SK-N-SH (cell line): ENCODE data around the gene PTGIS. TPM values are rescaled to one million over a fixed set of nuclear protein-coding genes. Genes with fewer than 3 reads are reported as not detected.

Source experiments
- CTCF ChIA-PET: fragments of 300-600, 350-600 bp; formaldehyde crosslinking; extraction: SDS; loops from one replicate; lab custom pipeline; 2021; lab: Yijun Ruan, JAX
- POLR2A ChIA-PET: fragments of 350-600 bp; sonication (Branson Sonifier 250); formaldehyde crosslinking; extraction: SDS; loops from one replicate; lab custom pipeline; 2020; ENCODE audit warnings: antibody characterized with exemption, inconsistent platforms; lab: Yijun Ruan, JAX
- DNase-seq: peaks from one replicate; pipeline ENCODE4 v3.0.0; 2012
- H2AFZ ChIP-seq: fragments of 200-600 bp; sonication (generic); 2 replicates; pipeline ENCODE4 v1.8.1; 2016; ENCODE audit warnings: antibody characterized with exemption, mild to moderate bottlenecking, low read depth
- H3F3A ChIP-seq: fragments of 200-600 bp; sonication (generic); replicated peaks from 2 replicates; pipeline ENCODE3; 2016; ENCODE audit warnings: antibody characterized with exemption, mild to moderate bottlenecking; ENCODE audit not compliant: insufficient read depth
- H3K27ac ChIP-seq, 2 experiments: fragments of 200-500 bp in 1 of 2; fragments of 200-600 bp in 1 of 2; sonication (Bioruptor generic) in 1 of 2; sonication (generic), shearing (Covaris generic) in 1 of 2; 2 replicates each; pipeline versions ENCODE4 v1.5.1 to v1.6.1; 2014 to 2016; ENCODE audit warnings: low read depth in 2 of 2, inconsistent platforms in 1 of 2, low read length in 1 of 2, mild to moderate bottlenecking in 1 of 2, mixed read lengths in 1 of 2
- H3K27me3 ChIP-seq: fragments of 200-600 bp; sonication (generic), shearing (Covaris generic); 2 replicates; pipeline ENCODE4 v1.6.1; 2016; ENCODE audit warnings: mixed run types; ENCODE audit not compliant: insufficient read depth
- H3K36me3 ChIP-seq, 2 experiments: fragments of 200-500 bp in 1 of 2; fragments of 200-600 bp in 1 of 2; sonication (Bioruptor generic) in 1 of 2; sonication (generic) in 1 of 2; replicated peaks in 1 of 2; 2 replicates each; pipeline versions ENCODE3 to v1.5.1; 2014 to 2016; ENCODE audit warnings: low read length in 1 of 2, mild to moderate bottlenecking in 1 of 2; ENCODE audit not compliant: insufficient read depth in 2 of 2, control insufficient read depth in 1 of 2
- H3K4me1 ChIP-seq, 2 experiments: fragments of 200-500 bp in 1 of 2; fragments of 200-600 bp in 1 of 2; sonication (Bioruptor generic) in 1 of 2; sonication (generic), shearing (Covaris generic) in 1 of 2; 2 replicates each; pipeline versions ENCODE4 v1.5.1 to v1.6.1; 2014 to 2016; ENCODE audit warnings: low read depth in 1 of 2, low read length in 1 of 2, mixed run types in 1 of 2; ENCODE audit not compliant: insufficient read depth in 2 of 2, control insufficient read depth in 1 of 2
- H3K4me2 ChIP-seq: fragments of 200-600 bp; sonication (generic), shearing (Covaris generic); 2 replicates; pipeline ENCODE4 v1.6.1; 2017; ENCODE audit warnings: mixed run types
- H3K4me3 ChIP-seq, 2 experiments: fragments of 200-500 bp in 1 of 2; fragments of 200-600 bp in 1 of 2; sonication (Bioruptor generic) in 1 of 2; sonication (generic), shearing (Covaris generic) in 1 of 2; 2 replicates each; pipeline versions ENCODE4 v1.5.1 to v1.8.1; 2014 to 2016; ENCODE audit warnings: low read depth in 2 of 2, inconsistent platforms in 1 of 2, low read length in 1 of 2, mild to moderate bottlenecking in 1 of 2, mixed read lengths in 1 of 2, moderate library complexity in 1 of 2
- H3K79me2 ChIP-seq: fragments of 200-600 bp; sonication (generic); 2 replicates; pipeline ENCODE4 v1.8.1; 2017; ENCODE audit warnings: mild to moderate bottlenecking; ENCODE audit not compliant: insufficient read depth
- H3K9ac ChIP-seq: fragments of 200-600 bp; sonication (generic); 2 replicates; pipeline ENCODE4 v1.6.1; 2017; ENCODE audit warnings: mixed run types
- H3K9me2 ChIP-seq: fragments of 200-600 bp; sonication (generic); 2 replicates; pipeline ENCODE4 v1.6.1; 2017; ENCODE audit warnings: mixed run types
- H3K9me3 ChIP-seq: fragments of 200-600 bp; sonication (generic); 2 replicates; pipeline ENCODE4 v1.6.1; 2017; ENCODE audit warnings: mixed run types, mild to moderate bottlenecking, moderate library complexity
- H4K20me1 ChIP-seq: fragments of 200-600 bp; sonication (generic); 2 replicates; pipeline ENCODE4 v1.6.1; 2017; ENCODE audit warnings: mild to moderate bottlenecking, mixed run types; ENCODE audit not compliant: insufficient read depth
- CHD2 ChIP-seq: fragments of 150-350 bp; IDR thresholded peaks from 2 replicates; pipeline ENCODE4 v1.6.1; 2018; ENCODE audit warnings: low read length; ENCODE audit not compliant: partially characterized antibody
- EP300 ChIP-seq, 2 experiments: IDR thresholded peaks; 2 replicates each; pipeline versions ENCODE4 v1.4.0 to v1.6.1; 2012; ENCODE audit warnings: borderline replicate concordance in 1 of 2, low read depth in 1 of 2, low read length in 1 of 2
- EZH2phosphoT487 ChIP-seq: fragments of 200-600 bp; sonication (generic); IDR thresholded peaks from 2 replicates; pipeline ENCODE4 v1.6.1; 2017; ENCODE audit warnings: low read depth, mixed run types, mild to moderate bottlenecking, antibody characterized with exemption, moderate library complexity, borderline replicate concordance
- FOXM1 ChIP-seq: IDR thresholded peaks from 2 replicates; pipeline ENCODE4 v1.4.0; 2012; ENCODE audit warnings: low read depth, mild to moderate bottlenecking
- GATA2 ChIP-seq: sonication (generic); formaldehyde crosslinking; IDR thresholded peaks from 2 replicates; pipeline ENCODE4 v1.5.0; 2020; ENCODE audit warnings: mild to moderate bottlenecking, missing genetic modification reagents
- JUND ChIP-seq: IDR thresholded peaks from 2 replicates; pipeline ENCODE4 v1.4.0; 2012
- MEF2A ChIP-seq: IDR thresholded peaks from 2 replicates; pipeline ENCODE4 v1.4.0; 2012; ENCODE audit warnings: low read depth, borderline replicate concordance
- NFIC ChIP-seq: IDR thresholded peaks from 2 replicates; pipeline ENCODE4 v1.4.0; 2012; ENCODE audit warnings: borderline replicate concordance
- NRF1 ChIP-seq: IDR thresholded peaks from 2 replicates; pipeline ENCODE4 v1.6.1; 2012; ENCODE audit warnings: low read depth, mild to moderate bottlenecking, low read length
- PBX3 ChIP-seq: IDR thresholded peaks from 2 replicates; pipeline ENCODE4; 2012
- RAD21 ChIP-seq: IDR thresholded peaks from 2 replicates; pipeline ENCODE4 v1.6.1; 2012; ENCODE audit warnings: mild to moderate bottlenecking, low read length
- RCOR1 ChIP-seq: fragments of 150-350 bp; IDR thresholded peaks from 2 replicates; pipeline ENCODE4 v1.6.1; 2017; ENCODE audit warnings: antibody characterized with exemption, low read length
- RXRA ChIP-seq: IDR thresholded peaks from 2 replicates; pipeline ENCODE4 v1.4.0; 2012; ENCODE audit warnings: low read depth, mild to moderate bottlenecking, borderline replicate concordance
- SIN3A ChIP-seq: IDR thresholded peaks from 2 replicates; pipeline ENCODE4 v1.6.1; 2012; ENCODE audit warnings: low read depth, mild to moderate bottlenecking, low read length, moderate library complexity, borderline replicate concordance
- TAF1 ChIP-seq: IDR thresholded peaks from 2 replicates; pipeline ENCODE4 v1.6.1; 2012; ENCODE audit warnings: low read depth, mild to moderate bottlenecking, low read length, moderate library complexity, borderline replicate concordance
- TCF12 ChIP-seq: IDR thresholded peaks from 2 replicates; pipeline ENCODE4 v1.4.0; 2012
- TEAD4 ChIP-seq: IDR thresholded peaks from 2 replicates; pipeline ENCODE4 v1.4.0; 2012; ENCODE audit warnings: mild to moderate bottlenecking, borderline replicate concordance; ENCODE audit not compliant: insufficient read depth
- USF1 ChIP-seq: IDR thresholded peaks from 2 replicates; pipeline ENCODE4 v1.4.0; 2012; ENCODE audit warnings: low read depth, borderline replicate concordance
- USF2 ChIP-seq: fragments of 150-350 bp; IDR thresholded peaks from 2 replicates; pipeline ENCODE4 v1.6.1; 2017; ENCODE audit warnings: antibody characterized with exemption, low read length, low read depth, borderline replicate concordance
- YY1 ChIP-seq: IDR thresholded peaks from 2 replicates; pipeline ENCODE4 v1.4.0; 2012; ENCODE audit warnings: low read depth, mild to moderate bottlenecking
- ZBTB33 ChIP-seq: IDR thresholded peaks from 2 replicates; pipeline ENCODE4 v1.4.0; 2012; ENCODE audit warnings: low read depth, borderline replicate concordance
- WGBS: methylation state at CpG from one replicate; pipeline ENCODE4 v1.1.6; 2017; ENCODE audit warnings: low lambda C conversion rate; 5-methylcytosine and 5-hydroxymethylcytosine counted together
- polyA plus RNA-seq, 3 experiments: library from polyadenylated mRNA; depleted of rRNA; stranded (reverse); fragments of >200 nt; gene quantifications; 2 replicates each; pipeline ENCODE4 v1.2.3, GENCODE V29; 2012

Gene PTGIS
- polyA plus RNA-seq, 1 of the 3 experiments (the other 2 are of a cell fraction): 1.0 TPM

- no peaks in the 10 kb centered on the region for H3K79me2 ChIP-seq
- H3K9me2 ChIP-seq: no peaks in the 10 kb centered on the region
- 83% methylated on average over 14 of the region's 15 CpGs for WGBS
- no peak overlapping the region for H3K4me2 ChIP-seq
- H3K4me1 ChIP-seq: no peaks in the 10 kb centered on the region
- no peak overlapping the region for H3K4me3 ChIP-seq
- DNase-seq: no peak
- no peak overlapping the region for H3K27ac ChIP-seq
- ChIA-PET POLR2A (no interaction called here), CTCF (interaction anchor here (0.5 to 20.0 kb wide), 59 partner anchors 10 to 548 kb away, joined by 3 to 556 read pairs (median 4); partner anchors contain the start of gene SPATA2)
- no peaks in the 10 kb centered on the region for H4K20me1 ChIP-seq
- no peak overlapping the region for H3K9ac ChIP-seq
- no peaks in the 10 kb centered on the region for H3F3A ChIP-seq
- TF ChIP-seq JUND (no peak), USF2 (no peak), SIN3A (no peak), RXRA (no peak)
- no peaks in the 10 kb centered on the region for H3K36me3 ChIP-seq
- H2AFZ ChIP-seq: no peak overlapping the region
- no peaks in the 10 kb centered on the region for H3K27me3 ChIP-seq
- no peaks in the 10 kb centered on the region for H3K9me3 ChIP-seq
These were observed 27.1 kb downstream of the PTGIS start for GRCh38 chr20:49540687-49541435.

GRCh38 chr20:49540232-49540620, 27.7 kb downstream of the PTGIS start:
- Histone ChIP-seq H3K4me2 (no peak overlapping the region), H3F3A (no peaks in the 10 kb centered on the region), H3K27ac (no peak overlapping the region), H3K36me3 (no peaks in the 10 kb centered on the region), H3K9me3 (no peaks in the 10 kb centered on the region), H3K27me3 (no peaks in the 10 kb centered on the region), H3K79me2 (no peaks in the 10 kb centered on the region), H3K4me3 (no peak overlapping the region), H3K9ac (no peak overlapping the region), H4K20me1 (no peaks in the 10 kb centered on the region), H3K9me2 (no peaks in the 10 kb centered on the region), H3K4me1 (no peaks in the 10 kb centered on the region; a peak in 1 of 4 replicates), H2AFZ (no peak overlapping the region)
- ChIA-PET POLR2A (no interaction called here), CTCF (interaction anchor here (0.5 to 20.0 kb wide), 20 partner anchors 13 to 547 kb away, joined by 3 to 556 read pairs (median 13); no protein-coding TSS in a partner anchor)
- DNase-seq: no peak
- WGBS: 75% methylated on average over 5 of the region's 6 CpGs
- TF ChIP-seq FOXM1: no peak
- TF ChIP-seq EP300 (IDR thresholded peaks at IDR 0.05; ENCODE audit: borderline replicate concordance in 1 of 2, low read depth in 1 of 2, low read length in 1 of 2): no peak
- TF ChIP-seq CHD2: no peak
- TF ChIP-seq GATA2: no peak
- no peak for TF ChIP-seq RCOR1
- TF ChIP-seq TEAD4: no peak
- no peak for TF ChIP-seq TCF12
- TF ChIP-seq TAF1: no peak
- no peak for TF ChIP-seq NRF1
- no peak for TF ChIP-seq NFIC
- no peak for TF ChIP-seq RAD21
- no peak for TF ChIP-seq USF1
- no peak for TF ChIP-seq RXRA
- no peak for TF ChIP-seq YY1
- TF ChIP-seq PBX3: no peak
- no peak for TF ChIP-seq ZBTB33
- TF ChIP-seq EZH2phosphoT487: no peak
- no peak for TF ChIP-seq MEF2A
- no peak for TF ChIP-seq JUND
